Putamen (tissue), 1 donor: Measurements from ENCODE around the gene GAS5.

Experiments
- DNase-seq: peaks from one replicate; pipeline ENCODE4 v3.0.0-alpha.2; 2016; ENCODE audit warnings: low spot score

GAS5 gene

GRCh38 chr1:173824315-173825081 is 43.3 kb downstream of the GAS5 start, which contains the start of the genes CENPL and DARS2:
TSS of gene CENPL (minus strand) at chr1:173824883. CDS start at chr1:173811299, 13,584 bp downstream.
TSS of gene DARS2 (plus strand) at chr1:173824673. CDS start at chr1:173825230, 557 bp downstream.
- DNase-seq, result peak; percentile 97

- peak; percentile 2 for DNase-seq
Measured at GRCh38 chr1:173823781-173824314, 43.9 kb downstream of the GAS5 start.

GRCh38 chr1:173821680-173822079 is 46.1 kb downstream of the GAS5 start:
- DNase-seq, result no peak

GRCh38 chr1:173818459-173818858 is 49.3 kb downstream of the GAS5 start:
- no peak for DNase-seq
